ENCODE results near the gene HIVEP3.

HIVEP3 gene

GRCh38 chr1:41914516-41914915, 4.2 kb downstream of the HIVEP3 start:
- no peaks in the 10 kb centered on the region for H3K79me2 ChIP-seq (ENCODE audit: insufficient read depth, low read length)
- no peaks in the 10 kb centered on the region for H3K36me3 ChIP-seq (ENCODE audit: insufficient read depth, low read length)

DNA sequence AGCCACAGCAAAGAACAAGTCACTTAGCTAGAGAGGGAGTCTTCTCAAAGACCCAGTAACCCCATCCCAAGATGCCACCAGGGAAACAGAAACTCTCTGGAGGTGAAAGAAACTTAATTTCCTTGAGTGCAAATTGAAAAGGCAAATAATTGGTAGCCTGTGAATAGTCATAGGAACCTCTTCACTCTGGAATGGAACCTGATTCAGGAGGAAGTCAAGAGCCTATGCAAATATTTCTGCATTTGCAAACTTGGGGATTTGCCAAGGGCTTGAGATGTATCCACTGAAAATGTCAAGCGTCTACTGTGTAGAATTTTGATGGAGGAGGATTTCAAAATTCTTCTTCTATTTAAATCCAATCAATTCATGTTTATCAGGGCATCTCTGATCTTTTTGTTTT, 5.7 kb downstream of the HIVEP3 start:
- H3K27me3 ChIP-seq (ENCODE audit: insufficient read depth, low read length, poor library complexity, severe bottlenecking): no peaks in the 10 kb centered on the region

More at GRCh38 chr1:41914516-41914915, 4.2 kb downstream of the HIVEP3 start:
- Histone ChIP-seq H2AFZ (ENCODE audit: low read length) (no peak overlapping the region), H3K9me3 (ENCODE audit: insufficient read depth, low read depth, low read length) (no peaks in the 10 kb centered on the region), H3K9ac (ENCODE audit: low read depth, low read length, poor library complexity, severe bottlenecking) (no peak overlapping the region), H3F3A (ENCODE audit: low read depth) (no peaks in the 10 kb centered on the region), H3K4me3 (ENCODE audit: low read length, poor library complexity, severe bottlenecking) (no peak overlapping the region), H3K4me1 (ENCODE audit: insufficient read depth, low read length, poor library complexity, severe bottlenecking) (peaks cover 49% of the 10 kb centered on the region), H3K4me2 (ENCODE audit: low read depth, low read length, poor library complexity, severe bottlenecking) (peak overlapping the region; percentile 2), H4K20me1 (ENCODE audit: insufficient read depth, low read length, poor library complexity, severe bottlenecking) (no peaks in the 10 kb centered on the region), H3K27me3 (ENCODE audit: insufficient read depth, low read length, poor library complexity, severe bottlenecking) (no peaks in the 10 kb centered on the region), H3K9me2 (replicated peaks; ENCODE audit: low read depth, low read length) (no peaks in the 10 kb centered on the region)
- TF ChIP-seq, protein P1, sequence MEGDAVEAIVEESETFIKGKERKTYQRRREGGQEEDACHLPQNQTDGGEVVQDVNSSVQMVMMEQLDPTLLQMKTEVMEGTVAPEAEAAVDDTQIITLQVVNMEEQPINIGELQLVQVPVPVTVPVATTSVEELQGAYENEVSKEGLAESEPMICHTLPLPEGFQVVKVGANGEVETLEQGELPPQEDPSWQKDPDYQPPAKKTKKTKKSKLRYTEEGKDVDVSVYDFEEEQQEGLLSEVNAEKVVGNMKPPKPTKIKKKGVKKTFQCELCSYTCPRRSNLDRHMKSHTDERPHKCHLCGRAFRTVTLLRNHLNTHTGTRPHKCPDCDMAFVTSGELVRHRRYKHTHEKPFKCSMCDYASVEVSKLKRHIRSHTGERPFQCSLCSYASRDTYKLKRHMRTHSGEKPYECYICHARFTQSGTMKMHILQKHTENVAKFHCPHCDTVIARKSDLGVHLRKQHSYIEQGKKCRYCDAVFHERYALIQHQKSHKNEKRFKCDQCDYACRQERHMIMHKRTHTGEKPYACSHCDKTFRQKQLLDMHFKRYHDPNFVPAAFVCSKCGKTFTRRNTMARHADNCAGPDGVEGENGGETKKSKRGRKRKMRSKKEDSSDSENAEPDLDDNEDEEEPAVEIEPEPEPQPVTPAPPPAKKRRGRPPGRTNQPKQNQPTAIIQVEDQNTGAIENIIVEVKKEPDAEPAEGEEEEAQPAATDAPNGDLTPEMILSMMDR (conservative IDR thresholded peaks at IDR 0.05; ENCODE audit: low read length): no peak
- no peak for TF ChIP-seq EZH2phosphoT487 (IDR thresholded peaks at IDR 0.05; ENCODE audit: borderline replicate concordance)

DNA sequence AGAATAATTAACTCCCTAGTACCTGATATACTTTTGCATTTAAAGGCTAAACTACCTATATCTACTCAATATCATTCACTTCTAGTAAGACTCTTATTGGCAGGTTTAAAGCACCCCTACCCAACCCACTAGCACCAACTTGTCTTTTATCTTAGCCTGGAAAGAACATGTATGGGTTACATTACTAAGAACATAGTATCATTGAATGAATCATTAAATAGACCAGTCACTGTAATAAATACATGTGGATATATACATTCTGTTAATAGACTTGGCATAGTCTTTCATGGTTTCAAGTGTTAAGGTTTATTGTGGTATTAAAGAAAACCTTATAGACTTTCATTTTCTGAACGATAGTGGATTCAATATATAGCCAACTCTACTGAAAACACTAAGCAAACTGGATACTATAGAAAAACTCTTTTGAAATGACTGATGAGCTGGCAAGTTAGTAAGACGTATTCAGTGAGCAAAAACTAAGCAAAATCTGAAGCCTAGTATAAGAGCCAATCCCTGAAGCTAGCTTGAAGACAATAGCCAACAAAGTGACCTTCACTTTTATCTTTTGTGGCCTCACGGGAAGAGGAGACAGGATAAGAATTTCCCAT, 10.3 kb downstream of the HIVEP3 start:
- H3K4me2 ChIP-seq (ENCODE audit: low read depth, low read length, poor library complexity, severe bottlenecking): no peak overlapping the region

More for the DNA sequence above, 5.7 kb downstream of the HIVEP3 start:
- Histone ChIP-seq H4K20me1 (ENCODE audit: insufficient read depth, low read length, poor library complexity, severe bottlenecking) (no peaks in the 10 kb centered on the region), H3K4me2 (ENCODE audit: low read depth, low read length, poor library complexity, severe bottlenecking) (no peak overlapping the region), H3K36me3 (ENCODE audit: insufficient read depth, low read length) (no peaks in the 10 kb centered on the region), H3K4me1 (ENCODE audit: insufficient read depth, low read length, poor library complexity, severe bottlenecking) (peaks cover 34% of the 10 kb centered on the region), H3K9ac (ENCODE audit: low read depth, low read length, poor library complexity, severe bottlenecking) (no peak overlapping the region), H2AFZ (ENCODE audit: low read length) (no peak overlapping the region), H3K9me2 (replicated peaks; ENCODE audit: low read depth, low read length) (no peaks in the 10 kb centered on the region), H3K9me3 (ENCODE audit: insufficient read depth, low read depth, low read length) (no peaks in the 10 kb centered on the region), H3K79me2 (ENCODE audit: insufficient read depth, low read length) (no peaks in the 10 kb centered on the region), H3K4me3 (ENCODE audit: low read length, poor library complexity, severe bottlenecking) (no peak overlapping the region), H3F3A (ENCODE audit: low read depth) (no peaks in the 10 kb centered on the region)
- TF ChIP-seq EZH2phosphoT487 (IDR thresholded peaks at IDR 0.05; ENCODE audit: borderline replicate concordance): no peak
- TF ChIP-seq, protein P1 (conservative IDR thresholded peaks at IDR 0.05; ENCODE audit: low read length): no peak

More for the DNA sequence above, 10.3 kb downstream of the HIVEP3 start:
- no peaks in the 10 kb centered on the region for H3K36me3 ChIP-seq (ENCODE audit: insufficient read depth, low read length)
- H3K79me2 ChIP-seq (ENCODE audit: insufficient read depth, low read length): no peaks in the 10 kb centered on the region
- no peaks in the 10 kb centered on the region for H3K27me3 ChIP-seq (ENCODE audit: insufficient read depth, low read length, poor library complexity, severe bottlenecking)
- H2AFZ ChIP-seq (ENCODE audit: low read length): no peak overlapping the region
- no peak for TF ChIP-seq EZH2phosphoT487 (IDR thresholded peaks at IDR 0.05; ENCODE audit: borderline replicate concordance)
- TF ChIP-seq, protein P1 (conservative IDR thresholded peaks at IDR 0.05; ENCODE audit: low read length): no peak
- H3K9me3 ChIP-seq (ENCODE audit: insufficient read depth, low read depth, low read length): no peaks in the 10 kb centered on the region
- no peaks in the 10 kb centered on the region for H3K9me2 ChIP-seq (replicated peaks; ENCODE audit: low read depth, low read length)
- H4K20me1 ChIP-seq (ENCODE audit: insufficient read depth, low read length, poor library complexity, severe bottlenecking): no peaks in the 10 kb centered on the region
- H3K9ac ChIP-seq (ENCODE audit: low read depth, low read length, poor library complexity, severe bottlenecking): no peak overlapping the region
- H3F3A ChIP-seq (ENCODE audit: low read depth): no peaks in the 10 kb centered on the region
- H3K4me1 ChIP-seq (ENCODE audit: insufficient read depth, low read length, poor library complexity, severe bottlenecking): no peaks in the 10 kb centered on the region
- no peak overlapping the region for H3K4me3 ChIP-seq (ENCODE audit: low read length, poor library complexity, severe bottlenecking)

All from Loucy (cell line).